Measurements from ENCODE around the gene SLC17A7.

GRCh38 chr19:49387936-49388372, 53.4 kb downstream of the SLC17A7 start, which contains the start of gene KASH5:
- TF ChIP-seq PHF8 (conservative IDR thresholded peaks at IDR 0.05; ENCODE audit: low read depth, low read length), result no peak
- TF ChIP-seq SP4 (IDR thresholded peaks at IDR 0.05; ENCODE audit: low read length), result no peak
- TF ChIP-seq CREB1 (IDR thresholded peaks at IDR 0.05), result no peak
- TF ChIP-seq SIN3A (conservative IDR thresholded peaks at IDR 0.05 in 1 of 2, IDR thresholded peaks at IDR 0.05 in 1 of 2; ENCODE audit: low read depth in 1 of 2, low read length in 2 of 2), result no peak
- no peak for TF ChIP-seq CTCF (IDR thresholded peaks at IDR 0.05; ENCODE audit: control extremely low read depth in 1 of 3, insufficient read depth in 1 of 3, low read depth in 1 of 3, low read length in 3 of 3)
- no peak for TF ChIP-seq BRCA1 (IDR thresholded peaks at IDR 0.05; ENCODE audit: low read depth, low read length)
- TF ChIP-seq POLR2A (IDR thresholded peaks at IDR 0.05; ENCODE audit: control extremely low read depth in 1 of 2, low read depth in 2 of 2, low read length in 2 of 2), result no peak
